HG03354 (cell line): ENCODE data around the gene UNC50.
"Not testable (repeated sequence)": the region's sequence is repeated elsewhere in the genome, so short reads cannot be mapped to it uniquely, and the experiment has no call there.

ENCODE experiments used
- ATAC-seq: cut with Tn5 transposase; IDR thresholded peaks from one replicate; pipeline ENCODE4 v1.9.1; 2021; ENCODE audit warnings: mild to moderate bottlenecking; ENCODE audit not compliant: unreplicated experiment, poor library complexity, severe bottlenecking

Gene UNC50

GRCh38 chr2:98572676-98573075 is 35.7 kb upstream of the UNC50 start:
- ATAC-seq, result no peak

GRCh38 chr2:98573426-98573825 is 35.0 kb upstream of the UNC50 start:
- ATAC-seq, result no peak

- ATAC-seq, result no peak
Observed at GRCh38 chr2:98576666-98577312, 31.6 kb upstream of the UNC50 start.

GRCh38 chr2:98577313-98577712 is 31.1 kb upstream of the UNC50 start:
- ATAC-seq, result no peak

GRCh38 chr2:98578231-98578630 is 30.2 kb upstream of the UNC50 start:
- ATAC-seq, result no peak

GRCh38 chr2:98579926-98580325 is 28.5 kb upstream of the UNC50 start:
- no peak for ATAC-seq

GRCh38 chr2:98580656-98581284 is 27.6 kb upstream of the UNC50 start:
- ATAC-seq, result no peak

- ATAC-seq, result no peak
Observed at GRCh38 chr2:98582523-98582922, 25.9 kb upstream of the UNC50 start.

- no peak for ATAC-seq
Observed at GRCh38 chr2:98583276-98583675, 25.1 kb upstream of the UNC50 start.

- ATAC-seq, result no peak
Observed at GRCh38 chr2:98583816-98584618, 24.4 kb upstream of the UNC50 start.

- no peak for ATAC-seq
Observed at GRCh38 chr2:98585386-98585785, 23.0 kb upstream of the UNC50 start.

GRCh38 chr2:98586551-98587140 is 21.7 kb upstream of the UNC50 start:
- no peak for ATAC-seq

- ATAC-seq, result no peak
Observed at GRCh38 chr2:98588880-98589431, 19.4 kb upstream of the UNC50 start.

- ATAC-seq, result no peak
Observed at GRCh38 chr2:98589489-98589888, 18.9 kb upstream of the UNC50 start.

- no peak for ATAC-seq
Observed at GRCh38 chr2:98592565-98592964, 15.8 kb upstream of the UNC50 start.

- ATAC-seq, result not testable (repeated sequence)
Observed at GRCh38 chr2:98594665-98595064, 13.7 kb upstream of the UNC50 start.

GRCh38 chr2:98598781-98599428 is 9.5 kb upstream of the UNC50 start:
- no peak for ATAC-seq

- ATAC-seq, result peak; percentile 90
Observed at GRCh38 chr2:98601532-98602132, 6.8 kb upstream of the UNC50 start.

- no peak for ATAC-seq
Observed at GRCh38 chr2:98604547-98604946, 3.8 kb upstream of the UNC50 start.
